RPMI7951 (cell line): ENCODE results near the gene GNPTG. TPM values are rescaled to one million over a fixed set of nuclear protein-coding genes. Genes with fewer than 3 reads are reported as not detected.

ENCODE experiments used
- DNase-seq: peaks from one replicate; pipeline ENCODE4 v3.0.0-alpha.2; 2012; ENCODE audit warnings: low read depth
- total RNA-seq: library from RNA; depleted of rRNA; stranded (reverse); fragments of >200 nt; shearing (Covaris generic); gene quantifications from 2 replicates; pipeline ENCODE4 v1.2.3, GENCODE V29; 2014; rRNA removed

Gene GNPTG
- total RNA-seq, 1 experiment from 2014 or later, result 27.8 TPM

DNA sequence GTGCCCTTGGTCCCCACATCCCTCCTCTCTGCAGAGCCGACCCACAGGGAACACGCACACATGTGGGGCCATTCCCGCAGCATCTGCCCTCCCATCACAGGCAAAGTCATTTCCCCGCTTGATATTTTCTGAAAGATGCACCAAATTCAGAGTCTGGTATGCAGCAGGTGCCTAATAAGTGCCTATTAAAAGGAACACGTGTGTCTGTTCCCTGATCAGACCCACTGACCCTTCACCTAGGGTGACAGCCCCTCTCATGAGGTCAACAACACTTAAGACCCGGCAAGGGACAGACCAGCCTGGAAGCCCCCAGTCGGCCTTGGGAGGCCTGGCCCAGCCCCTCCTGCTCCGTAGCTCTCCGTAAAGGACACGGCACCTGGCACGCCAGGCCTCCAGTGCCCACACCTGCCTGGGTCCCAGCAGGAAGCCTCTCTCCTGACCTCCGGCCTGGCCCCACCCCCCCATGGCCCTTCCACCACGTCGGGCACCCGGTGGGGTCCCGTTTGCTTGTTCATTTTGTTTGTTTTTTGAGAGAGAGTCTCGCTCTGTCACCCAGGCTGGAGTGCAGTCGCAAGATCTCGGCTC, 42.7 kb downstream of the GNPTG start:
- no peak for DNase-seq

DNA sequence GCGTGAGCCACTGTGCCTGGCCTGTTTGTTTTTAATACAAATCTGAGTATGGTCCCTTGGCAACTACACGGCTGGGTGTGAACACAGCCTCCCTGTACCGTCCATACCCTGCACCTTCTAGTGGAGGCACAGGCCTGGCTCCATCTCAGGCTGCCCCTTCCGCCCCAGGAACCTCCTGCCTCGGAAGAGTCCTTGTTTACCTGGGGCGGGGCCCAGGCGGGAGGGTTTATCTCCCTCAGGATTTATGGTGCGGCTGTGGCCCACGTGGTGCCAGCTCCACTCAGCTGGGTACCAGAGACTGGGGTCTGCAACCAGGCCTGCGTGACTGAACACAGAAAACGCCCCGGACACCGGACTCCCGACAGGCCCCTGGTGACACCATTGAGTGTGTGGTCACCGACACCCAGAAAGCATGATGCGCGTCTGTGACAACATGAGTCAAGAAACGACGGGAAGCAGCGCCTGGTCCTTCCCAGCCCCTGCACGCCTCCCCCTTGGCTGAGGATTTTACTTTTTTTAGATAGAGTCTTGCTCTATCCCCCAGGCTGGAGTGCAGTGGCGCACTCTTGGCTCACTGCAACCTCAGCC, 43.8 kb downstream of the GNPTG start:
- no peak for DNase-seq

DNA sequence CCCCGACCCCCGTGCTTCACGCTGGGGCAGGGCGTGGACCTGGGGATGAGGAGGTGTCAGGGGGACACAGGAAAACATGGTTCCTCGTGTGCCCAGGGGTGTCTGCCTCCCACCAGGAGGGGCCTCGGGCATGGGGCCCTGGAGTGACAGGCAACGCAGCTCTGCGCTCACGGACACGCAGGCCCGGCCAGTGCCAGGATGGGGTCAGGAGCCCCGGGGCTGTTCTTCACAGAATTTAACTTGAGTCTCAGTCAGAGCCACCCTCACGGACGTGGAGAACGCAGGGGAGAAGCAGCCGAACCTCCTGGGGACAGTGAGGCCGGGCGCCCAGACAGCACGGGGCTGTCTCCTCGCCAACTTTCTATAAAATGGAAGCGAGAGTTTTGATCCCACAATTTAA, 46.0 kb downstream of the GNPTG start:
- DNase-seq, result no peak

DNA sequence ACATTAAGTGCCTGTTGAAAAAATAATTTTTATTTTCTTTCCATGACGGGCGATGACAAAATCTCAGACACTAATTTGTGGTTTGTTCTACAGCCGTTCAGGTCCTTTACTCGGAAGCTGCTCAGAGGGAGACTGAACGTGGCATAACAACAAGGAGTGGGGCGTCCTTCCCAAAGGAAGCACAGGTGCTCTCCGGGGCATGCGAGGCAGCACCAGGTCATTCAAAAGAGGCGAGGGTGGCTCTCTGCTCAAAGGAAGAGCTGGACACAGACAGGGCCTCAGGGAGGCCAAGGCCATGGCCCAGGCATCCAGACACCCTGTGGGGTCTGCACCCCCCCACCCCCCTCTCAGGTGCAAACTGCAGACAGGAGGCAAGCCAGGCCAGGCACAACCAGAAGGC, 46.6 kb downstream of the GNPTG start:
- DNase-seq, result no peak

DNA sequence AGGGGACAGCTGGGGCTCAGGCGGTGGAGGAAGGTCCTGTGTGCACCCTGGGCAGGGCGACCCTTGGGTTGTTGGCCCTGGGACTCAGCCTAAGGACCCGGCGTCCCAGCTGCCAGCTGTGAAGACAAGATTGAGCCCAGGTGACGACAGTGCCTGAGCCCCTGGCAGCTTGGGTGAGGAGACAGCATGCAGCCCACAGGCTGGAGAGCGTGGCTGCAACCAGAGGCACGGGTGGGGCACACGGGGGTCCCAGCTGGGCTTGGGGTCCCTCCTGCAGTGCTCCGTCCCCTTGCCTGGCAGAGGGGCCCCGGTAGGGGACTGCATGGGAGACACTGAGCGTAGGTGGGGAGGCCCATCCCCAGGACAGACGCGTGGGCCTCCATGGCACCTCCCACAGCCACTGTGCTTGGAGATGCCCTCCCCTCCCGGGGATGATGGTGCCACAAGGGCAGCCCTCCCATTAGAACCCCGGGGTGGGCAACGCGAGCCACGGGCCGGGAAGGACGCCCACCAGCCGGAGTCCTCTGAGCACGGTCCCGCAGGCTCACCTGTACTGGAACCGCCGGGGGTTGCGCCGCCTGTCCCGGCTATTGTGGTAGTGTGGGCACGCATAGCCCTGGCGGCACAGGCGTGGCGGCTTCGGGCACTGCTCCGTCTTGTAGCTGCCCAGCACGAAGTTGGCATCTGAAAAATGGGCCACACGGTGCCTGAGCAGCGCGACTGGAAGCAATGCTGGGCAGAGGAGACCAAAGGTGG, 47.3 kb downstream of the GNPTG start:
- no peak for DNase-seq

DNA sequence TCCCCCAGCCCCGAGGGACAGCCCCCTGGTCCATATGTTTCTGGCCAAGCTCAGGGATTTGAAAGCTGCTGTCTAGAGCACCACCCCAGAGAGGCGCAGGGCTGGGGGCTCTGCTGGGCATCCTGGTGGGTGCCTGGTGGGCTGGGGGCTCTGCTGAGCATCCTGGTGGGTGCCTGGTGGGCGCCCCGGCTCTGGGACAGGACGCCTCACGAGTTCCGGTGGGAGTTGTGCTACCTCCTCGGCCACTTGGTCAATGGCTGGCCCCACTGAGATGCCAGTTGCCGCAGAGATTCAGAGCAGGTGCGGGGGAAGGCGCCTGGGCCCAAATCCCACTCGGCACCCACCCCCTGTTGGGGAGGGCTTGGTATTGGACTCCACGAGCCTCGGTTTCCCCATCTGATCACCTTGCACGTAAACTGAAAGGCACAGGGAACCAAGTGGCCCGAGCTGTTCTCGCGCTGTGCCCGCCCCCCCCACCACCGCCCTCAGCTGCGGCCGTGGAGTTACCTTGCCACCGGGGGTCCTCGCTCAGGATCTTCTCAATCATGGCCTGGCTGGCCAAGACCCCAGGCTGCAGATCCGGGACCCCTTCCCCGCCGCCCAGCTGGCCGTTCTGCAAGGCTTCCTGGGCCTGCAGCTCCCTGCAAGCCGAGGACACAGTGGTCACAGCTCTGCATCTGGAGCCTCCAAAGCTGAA, 49.5 kb downstream of the GNPTG start:
- no peak for DNase-seq

DNA sequence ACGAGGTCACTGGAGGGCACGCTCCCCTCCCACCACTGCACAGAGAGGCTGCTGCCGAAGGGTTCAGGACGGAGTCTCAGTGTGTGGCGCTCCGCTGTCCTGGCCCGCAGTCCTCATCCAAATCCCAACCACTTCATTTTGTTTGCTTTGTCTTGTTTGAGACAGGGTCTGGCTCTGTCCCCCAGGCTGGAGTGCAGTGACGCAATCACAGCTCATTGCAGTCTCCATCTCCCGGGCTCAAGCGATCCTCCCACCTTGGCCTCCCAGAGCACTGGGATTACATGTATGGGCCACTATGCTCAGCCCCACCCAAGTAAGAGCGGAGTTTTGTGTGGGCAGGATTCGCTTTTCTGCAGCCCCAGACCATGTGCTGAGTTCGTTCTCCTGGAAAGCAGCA, 50.0 kb downstream of the GNPTG start:
- no peak for DNase-seq

- DNase-seq, result no peak
These were observed 51.3 kb downstream of the GNPTG start for GRCh38 chr16:1403036-1403435.

- no peak for DNase-seq
These were observed 52.0 kb downstream of the GNPTG start for GRCh38 chr16:1403733-1404132.

DNA sequence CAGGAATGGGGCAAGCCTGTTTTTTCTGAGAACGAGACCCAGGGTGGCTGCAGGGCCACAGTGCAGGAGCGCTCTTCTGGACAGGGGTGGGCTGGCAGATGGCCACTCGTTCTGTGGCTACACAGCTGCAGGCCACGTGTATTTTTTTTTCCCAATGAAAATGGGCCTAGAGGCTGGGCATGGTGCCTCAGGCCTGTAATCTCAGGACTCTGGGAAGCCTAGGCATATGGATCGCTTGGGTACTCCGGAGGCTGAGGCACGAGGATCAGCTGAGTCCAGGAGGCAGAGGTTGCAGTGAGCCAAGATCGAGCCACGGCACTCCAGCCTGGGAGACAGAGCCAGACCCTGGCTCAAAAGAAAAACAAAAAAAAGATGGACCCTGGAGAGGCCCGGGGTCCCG, 56.0 kb downstream of the GNPTG start:
- peak; percentile 74 for DNase-seq

DNA sequence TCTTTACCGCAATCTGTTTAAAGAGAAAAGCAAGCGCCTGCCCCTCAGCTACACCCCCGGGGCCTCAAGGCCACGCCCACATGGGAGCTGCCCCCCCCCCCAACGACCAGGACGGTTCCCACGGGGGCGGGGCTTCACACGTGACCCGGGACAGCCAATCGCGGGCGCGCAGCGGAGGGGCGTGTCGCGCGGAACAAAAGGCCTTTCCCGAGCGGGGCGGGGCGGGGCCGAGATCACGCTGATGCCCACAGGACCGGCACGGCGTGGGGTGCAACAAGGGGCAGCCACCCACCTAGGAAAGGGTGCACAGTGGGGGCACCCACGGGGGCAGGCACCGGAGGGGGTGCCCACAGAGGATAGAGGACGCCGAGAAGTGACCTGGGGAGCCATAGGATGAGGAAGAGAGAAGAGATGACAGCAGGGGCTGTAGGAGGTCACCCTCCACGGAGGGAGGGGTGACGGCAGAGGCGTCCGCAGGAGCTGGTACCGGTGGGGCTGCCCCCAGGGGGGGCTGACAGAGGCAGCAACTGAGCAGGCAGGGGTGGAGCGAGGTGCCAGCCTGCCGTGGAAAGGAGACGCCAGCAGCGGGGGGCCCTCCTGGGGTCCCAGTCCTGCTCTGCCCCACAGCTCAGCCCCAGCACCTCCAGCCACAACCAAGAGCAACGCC, 56.6 kb downstream of the GNPTG start:
- DNase-seq, result peak; percentile 80

GRCh38 chr16:1412847-1413246, 61.1 kb downstream of the GNPTG start:
- DNase-seq, result no peak

Other genes with a start within 250 kb of the GNPTG start
- not detected in 2 replicates for gene CACNA1H, start 198.8 kb upstream of the GNPTG start, total RNA-seq
- gene TPSG1, start 126.7 kb upstream of the GNPTG start, total RNA-seq, result 0.24 TPM in 1 of 2 replicates, not detected in the other
- gene TPSB2, start 121.7 kb upstream of the GNPTG start, total RNA-seq, result not detected in 2 replicates
- gene TPSAB1, start 111.2 kb upstream of the GNPTG start, total RNA-seq, result 0.39 and 0.72 TPM in 2 replicates
- gene TPSD1, start 95.9 kb upstream of the GNPTG start, total RNA-seq, result not detected in 2 replicates
- gene UBE2I, start 42.3 kb upstream of the GNPTG start, total RNA-seq, result 50.4 and 53.6 TPM in 2 replicates
- gene BAIAP3, start 18.3 kb upstream of the GNPTG start, total RNA-seq, result 1.2 and 2.4 TPM in 2 replicates
- gene TSR3, start 53 bp upstream of the GNPTG start, total RNA-seq, result 50.0 and 65.5 TPM in 2 replicates
- gene UNKL, start 62.8 kb downstream of the GNPTG start, total RNA-seq, result 4.8 and 8.8 TPM in 2 replicates
- 25.1 and 30.1 TPM in 2 replicates for gene UQCC4, start 68.8 kb downstream of the GNPTG start, total RNA-seq
- gene PERCC1, start 79.1 kb downstream of the GNPTG start, total RNA-seq, result not detected in 2 replicates
- gene CCDC154, start 92.6 kb downstream of the GNPTG start, total RNA-seq, result not detected in 2 replicates
- 33.3 and 38.6 TPM in 2 replicates for gene CLCN7, start 123.1 kb downstream of the GNPTG start, total RNA-seq
- gene PTX4, start 137.0 kb downstream of the GNPTG start, total RNA-seq, result not detected in 2 replicates
- gene TELO2, start 141.4 kb downstream of the GNPTG start, total RNA-seq, result 9.0 and 12.8 TPM in 2 replicates
- not detected in 2 replicates for gene TMEM204, start 181.7 kb downstream of the GNPTG start, total RNA-seq